Measurements from ENCODE around the gene EFL1.

DNA sequence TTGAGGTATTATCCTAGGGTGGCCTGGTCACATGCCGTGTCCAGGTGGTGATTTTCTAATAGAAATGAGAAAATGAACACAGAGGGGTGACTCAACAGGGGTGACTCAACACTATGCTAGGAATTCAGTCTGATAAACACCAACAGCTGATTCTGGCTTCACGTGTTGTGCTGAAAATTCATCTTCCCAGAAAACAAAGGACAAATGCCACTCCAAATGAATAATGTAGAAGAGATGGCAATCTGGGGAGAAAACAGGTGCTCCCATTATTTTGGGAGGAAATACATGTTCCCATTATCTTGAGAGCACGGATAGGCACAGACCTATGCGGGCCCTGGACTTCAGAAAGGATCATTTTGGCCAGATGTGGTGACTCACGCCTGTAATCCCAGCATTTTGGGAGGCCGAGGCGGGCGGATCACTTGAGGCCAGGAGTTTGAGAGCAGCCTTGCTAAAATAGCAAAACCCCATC lies 115.5 kb downstream of the EFL1 start:
- TF ChIP-seq, protein P1, sequence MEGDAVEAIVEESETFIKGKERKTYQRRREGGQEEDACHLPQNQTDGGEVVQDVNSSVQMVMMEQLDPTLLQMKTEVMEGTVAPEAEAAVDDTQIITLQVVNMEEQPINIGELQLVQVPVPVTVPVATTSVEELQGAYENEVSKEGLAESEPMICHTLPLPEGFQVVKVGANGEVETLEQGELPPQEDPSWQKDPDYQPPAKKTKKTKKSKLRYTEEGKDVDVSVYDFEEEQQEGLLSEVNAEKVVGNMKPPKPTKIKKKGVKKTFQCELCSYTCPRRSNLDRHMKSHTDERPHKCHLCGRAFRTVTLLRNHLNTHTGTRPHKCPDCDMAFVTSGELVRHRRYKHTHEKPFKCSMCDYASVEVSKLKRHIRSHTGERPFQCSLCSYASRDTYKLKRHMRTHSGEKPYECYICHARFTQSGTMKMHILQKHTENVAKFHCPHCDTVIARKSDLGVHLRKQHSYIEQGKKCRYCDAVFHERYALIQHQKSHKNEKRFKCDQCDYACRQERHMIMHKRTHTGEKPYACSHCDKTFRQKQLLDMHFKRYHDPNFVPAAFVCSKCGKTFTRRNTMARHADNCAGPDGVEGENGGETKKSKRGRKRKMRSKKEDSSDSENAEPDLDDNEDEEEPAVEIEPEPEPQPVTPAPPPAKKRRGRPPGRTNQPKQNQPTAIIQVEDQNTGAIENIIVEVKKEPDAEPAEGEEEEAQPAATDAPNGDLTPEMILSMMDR (conservative IDR thresholded peaks at IDR 0.05 in 1 of 2, IDR thresholded peaks at IDR 0.05 in 1 of 2; ENCODE audit: extremely low read depth in 1 of 2, insufficient read depth in 1 of 2, low read depth in 1 of 2, low read length in 2 of 2): no peak
- TF ChIP-seq EZH2 (IDR thresholded peaks at IDR 0.05; ENCODE audit: borderline replicate concordance, low read length): no peak

Data from mammary epithelial cell (primary cell).